Measurements from ENCODE around the gene PYGM. TPM values are rescaled to one million over a fixed set of nuclear protein-coding genes. Genes with fewer than 3 reads are reported as not detected.

PYGM gene
- total RNA-seq, 1 experiment from 2014 or later = 1.7 TPM

GRCh38 chr11:64796757-64797541 lies 37.2 kb upstream of the PYGM start:
- peaks cover 15 to 30% of the 10 kb centered on the region in 2 experiments; a peak in 3 of 4 replicates for H3K4me1 ChIP-seq (ENCODE audit: control insufficient read depth in 1 of 2, insufficient read depth in 2 of 2, low read length in 2 of 2)
- BruUV-seq (replicated peaks) = no TSS peak
- POLR2A ChIA-PET = interaction anchor here (0.6 kb wide), 1 partner anchor 61 kb away, joined by 3 read pairs; no protein-coding TSS in a partner anchor

More at GRCh38 chr11:64796757-64797541, 37.2 kb upstream of the PYGM start:
- Histone ChIP-seq H2AFZ (ENCODE audit: low read depth, low read length, poor library complexity, severe bottlenecking) (no peak overlapping the region), H3K4me3 (replicated peaks in 1 of 2; ENCODE audit: low read depth in 1 of 2, low read length in 2 of 2) (no peak overlapping the region), H3K27me3 (ENCODE audit: insufficient read depth, low read length) (no peaks in the 10 kb centered on the region), H3K27ac (ENCODE audit: low read depth, low read length) (no peak overlapping the region), H4K20me1 (ENCODE audit: insufficient read depth) (no peaks in the 10 kb centered on the region), H3K9ac (ENCODE audit: low read length) (no peak overlapping the region), H3K36me3 (ENCODE audit: control insufficient read depth in 1 of 2, insufficient read depth in 2 of 2, low read length in 2 of 2) (no peaks in the 10 kb centered on the region; a peak in 1 of 4 replicates), H3K79me2 (ENCODE audit: insufficient read depth, low read length) (no peaks in the 10 kb centered on the region), H3K9me2 (ENCODE audit: insufficient read depth) (no peaks in the 10 kb centered on the region), H3K9me3 (ENCODE audit: control insufficient read depth in 1 of 2, insufficient read depth in 1 of 2, low read depth in 1 of 2, low read length in 2 of 2) (no peaks in the 10 kb centered on the region), H3K4me2 (ENCODE audit: low read length) (no peak overlapping the region)
- TF ChIP-seq CEBPB (IDR thresholded peaks at IDR 0.05; ENCODE audit: low read depth) (no peak), MAX (IDR thresholded peaks at IDR 0.05) (no peak), FOSL1 (IDR thresholded peaks at IDR 0.05; ENCODE audit: low read depth) (no peak), ZFX (IDR thresholded peaks at IDR 0.05) (no peak), REST (IDR thresholded peaks at IDR 0.05; ENCODE audit: low read depth) (no peak), POLR2AphosphoS5 (IDR thresholded peaks at IDR 0.05; ENCODE audit: low read depth, low read length) (no peak), EGR1 (IDR thresholded peaks at IDR 0.05; ENCODE audit: low read depth) (no peak), SP1 (IDR thresholded peaks at IDR 0.05; ENCODE audit: low read depth) (no peak), SIN3A (IDR thresholded peaks at IDR 0.05; ENCODE audit: low read depth) (no peak)
- RAD21 ChIA-PET (ENCODE audit: low non-redundant PET in 1 of 2, low total read pairs in 2 of 2, uncharacterized antibody in 2 of 2, unreplicated experiment in 2 of 2) = no interaction called here
- ATAC-seq = no peak
- intact Hi-C loops (cut with micrococcal nuclease) = no loop called here
- CTCF ChIA-PET = no interaction called here
- no peak for DNase-seq (ENCODE audit: low read depth, low spot score)

Measured in HCT116 (cell line).